OCI-LY3 (cell line): ENCODE results near the gene IL37.

Source experiments
- EZH2phosphoT487 ChIP-seq: fragments of 200-600 bp; shearing (Covaris generic); IDR thresholded peaks from 2 replicates; pipeline ENCODE4 v1.6.1; 2018; ENCODE audit warnings: antibody characterized with exemption, mixed run types, low read depth
- TF ChIP-seq, protein P1 (sequence below): fragments of 200-600, 300-600 bp; sonication (generic); IDR thresholded peaks from 2 replicates; pipeline ENCODE4 v1.5.1; 2014; ENCODE audit warnings: antibody characterized with exemption, low read length, low read depth

- TF ChIP-seq, protein P1, sequence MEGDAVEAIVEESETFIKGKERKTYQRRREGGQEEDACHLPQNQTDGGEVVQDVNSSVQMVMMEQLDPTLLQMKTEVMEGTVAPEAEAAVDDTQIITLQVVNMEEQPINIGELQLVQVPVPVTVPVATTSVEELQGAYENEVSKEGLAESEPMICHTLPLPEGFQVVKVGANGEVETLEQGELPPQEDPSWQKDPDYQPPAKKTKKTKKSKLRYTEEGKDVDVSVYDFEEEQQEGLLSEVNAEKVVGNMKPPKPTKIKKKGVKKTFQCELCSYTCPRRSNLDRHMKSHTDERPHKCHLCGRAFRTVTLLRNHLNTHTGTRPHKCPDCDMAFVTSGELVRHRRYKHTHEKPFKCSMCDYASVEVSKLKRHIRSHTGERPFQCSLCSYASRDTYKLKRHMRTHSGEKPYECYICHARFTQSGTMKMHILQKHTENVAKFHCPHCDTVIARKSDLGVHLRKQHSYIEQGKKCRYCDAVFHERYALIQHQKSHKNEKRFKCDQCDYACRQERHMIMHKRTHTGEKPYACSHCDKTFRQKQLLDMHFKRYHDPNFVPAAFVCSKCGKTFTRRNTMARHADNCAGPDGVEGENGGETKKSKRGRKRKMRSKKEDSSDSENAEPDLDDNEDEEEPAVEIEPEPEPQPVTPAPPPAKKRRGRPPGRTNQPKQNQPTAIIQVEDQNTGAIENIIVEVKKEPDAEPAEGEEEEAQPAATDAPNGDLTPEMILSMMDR = no peak
- TF ChIP-seq EZH2phosphoT487 = no peak
These were observed 44.7 kb upstream of the IL37 start for GRCh38 chr2:112866128-112866835.
